KBM-7 (cell line): ENCODE results near the gene CELF4.
"Not testable (repeated sequence)": the region's sequence is repeated elsewhere in the genome, so short reads cannot be mapped to it uniquely, and the experiment has no call there.

Experiments
- DNase-seq: peaks from one replicate; pipeline ENCODE4 v3.0.0-alpha.2; 2015
- in situ Hi-C: fragments of 300-500 bp; cut with MboI; formaldehyde crosslinking; loops from 2 replicates; pipeline ENCODE4 v1.14.3; 2020; ENCODE audit warnings: low sequenced_read_pairs, low pct_unique_long_range_greater_than_20kb, mixed read lengths

Gene CELF4

DNA sequence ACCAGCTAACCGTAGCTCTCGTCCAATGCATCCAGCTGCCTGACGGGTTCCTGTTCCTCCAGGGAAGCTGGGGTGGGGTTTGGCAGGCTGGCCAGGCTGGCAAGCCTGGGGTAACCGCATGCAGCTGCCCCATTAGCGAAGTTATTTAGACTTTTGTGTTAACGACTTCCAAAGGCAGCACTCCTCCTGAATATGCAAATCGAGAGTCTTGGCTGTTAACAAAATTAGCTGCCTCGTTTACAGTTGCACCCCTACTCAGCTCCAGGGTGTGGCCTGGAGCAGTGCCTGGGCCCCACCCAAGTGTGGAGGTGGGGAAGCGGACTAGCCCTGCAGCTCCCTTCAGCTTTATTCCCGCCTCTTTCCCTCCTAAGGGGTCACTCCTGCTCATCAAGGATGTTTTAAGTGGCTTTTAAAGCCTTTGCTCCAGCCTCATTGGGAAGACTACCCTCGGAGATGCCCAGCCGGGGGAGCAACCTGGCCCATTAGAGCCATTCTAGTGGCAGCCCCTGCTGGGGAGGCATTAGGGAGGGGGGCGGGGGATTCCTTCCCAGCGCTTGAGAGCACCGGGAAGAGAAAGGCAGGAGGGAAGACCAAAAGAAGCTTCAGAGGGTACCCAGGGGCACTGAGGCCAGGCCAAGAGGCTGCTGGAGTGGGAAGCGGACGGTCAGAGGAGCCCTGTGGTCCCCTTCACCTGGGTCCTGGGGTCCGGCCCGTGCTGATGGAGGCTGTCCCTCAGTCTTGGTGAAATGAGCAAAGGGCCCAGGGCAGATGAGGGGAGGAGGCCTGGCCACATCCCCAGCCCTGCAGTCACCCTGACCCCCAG is 204.1 kb downstream of the CELF4 start:
- in situ Hi-C loops: no loop called here

GRCh38 chr18:37358061-37358460 is 207.5 kb downstream of the CELF4 start:
- in situ Hi-C loops: not testable (repeated sequence)

More for the DNA sequence above, 204.1 kb downstream of the CELF4 start:
- no peak for DNase-seq

GRCh38 chr18:37355772-37356171 is 209.8 kb downstream of the CELF4 start:
- in situ Hi-C loops: no loop called here
- no peak for DNase-seq

More at GRCh38 chr18:37358061-37358460, 207.5 kb downstream of the CELF4 start:
- DNase-seq: not testable (repeated sequence)

DNA sequence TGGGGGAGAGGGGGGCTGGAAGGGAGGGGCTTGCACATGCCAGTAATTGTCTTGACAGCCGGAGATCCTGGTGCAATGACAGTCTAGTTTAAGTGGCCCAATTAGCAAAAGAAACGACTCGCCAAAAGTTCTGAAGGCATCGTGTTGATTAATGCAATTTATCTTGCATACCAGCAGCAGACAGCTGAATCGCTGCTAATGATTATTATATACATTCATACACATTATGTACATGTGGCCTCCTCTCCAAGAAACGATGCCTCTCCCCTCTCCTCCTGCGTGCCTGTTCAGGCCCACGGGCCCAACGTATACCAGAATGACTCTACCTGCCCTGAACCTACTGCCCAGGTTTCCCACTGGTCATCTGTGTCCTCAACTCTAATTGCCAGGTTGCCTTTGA is 214.5 kb downstream of the CELF4 start:
- in situ Hi-C loops: no loop called here
- DNase-seq: no peak

GRCh38 chr18:37348729-37349128 is 216.9 kb downstream of the CELF4 start:
- in situ Hi-C loops: no loop called here
- no peak for DNase-seq

GRCh38 chr18:37346048-37346447 is 219.6 kb downstream of the CELF4 start:
- DNase-seq: no peak
- in situ Hi-C loops: no loop called here

DNA sequence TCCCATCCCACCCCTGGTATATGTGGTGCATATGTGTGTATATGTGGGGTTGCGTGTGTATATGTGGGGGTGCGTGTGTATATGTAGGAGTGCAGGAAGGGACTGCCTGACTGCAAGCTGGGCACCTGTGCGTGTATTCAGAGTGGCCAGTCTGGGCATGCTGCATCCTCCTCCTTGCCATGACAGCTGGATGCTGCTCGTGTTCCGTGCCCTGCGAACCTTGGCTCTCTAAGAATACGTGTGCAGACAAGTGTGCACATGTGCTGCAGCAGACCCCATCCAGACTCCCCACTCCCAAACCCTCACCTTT is 222.1 kb downstream of the CELF4 start:
- no peak for DNase-seq
- in situ Hi-C loops: no loop called here

- no peak for DNase-seq
- in situ Hi-C loops: no loop called here
These were observed 224.0 kb downstream of the CELF4 start for GRCh38 chr18:37341473-37342086.

- DNase-seq: no peak
- in situ Hi-C loops: no loop called here
These were observed 224.6 kb downstream of the CELF4 start for GRCh38 chr18:37341016-37341415.

GRCh38 chr18:37339701-37340215 is 225.8 kb downstream of the CELF4 start:
- DNase-seq: no peak
- in situ Hi-C loops: no loop called here

DNA sequence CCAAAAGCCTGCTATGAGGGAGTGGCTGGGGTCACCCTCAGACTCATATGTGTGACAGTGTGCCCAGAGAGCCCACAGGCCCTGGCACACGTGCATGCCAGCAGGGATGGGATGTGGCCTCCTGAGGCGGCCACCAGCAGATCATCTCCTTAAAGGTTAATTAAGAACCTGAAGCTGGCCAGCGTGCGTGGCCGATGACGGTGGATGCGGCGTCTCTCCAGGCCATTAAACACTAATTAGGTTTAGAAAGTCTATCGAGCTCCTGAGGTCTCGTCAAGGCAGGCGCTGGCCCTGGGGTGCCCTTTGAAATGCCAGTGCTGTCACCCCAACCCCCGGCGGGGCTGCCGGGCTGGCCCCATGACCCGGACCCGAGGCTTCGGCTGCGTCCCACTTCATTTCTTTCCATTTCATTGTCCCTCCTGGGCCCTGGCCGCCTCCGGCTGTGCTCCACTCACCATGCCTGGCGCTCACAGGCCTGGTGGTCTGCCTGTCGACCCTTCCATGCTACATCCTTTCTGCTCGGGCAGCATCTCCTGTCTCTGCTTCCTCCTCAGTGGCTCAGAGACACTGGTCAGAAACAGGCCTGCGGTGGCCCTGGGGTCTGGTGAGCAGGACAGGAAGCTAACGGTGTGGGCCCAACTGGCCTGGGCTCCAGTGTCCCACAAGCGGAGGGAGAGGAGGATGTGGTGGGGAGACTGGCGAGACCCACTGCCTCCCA is 228.9 kb downstream of the CELF4 start:
- in situ Hi-C loops: no loop called here
- DNase-seq: no peak

DNA sequence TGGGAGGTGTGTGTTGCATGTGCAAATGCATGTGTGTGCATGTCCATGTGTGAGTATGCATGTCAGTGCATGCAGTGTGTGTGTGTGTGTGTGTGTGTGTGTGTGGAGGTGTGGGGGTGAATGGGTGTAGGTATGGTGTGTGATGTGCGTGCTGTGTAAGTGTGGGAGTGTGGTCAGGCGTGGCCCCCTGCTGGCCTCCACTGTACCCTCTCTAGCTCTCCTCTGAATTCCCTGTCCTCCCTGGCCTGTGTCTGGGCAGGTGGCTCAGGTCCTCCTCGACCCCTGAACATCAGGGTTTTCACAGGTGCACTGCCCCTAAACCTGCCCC is 230.2 kb downstream of the CELF4 start:
- in situ Hi-C loops: no loop called here
- peak; percentile 7 for DNase-seq

DNA sequence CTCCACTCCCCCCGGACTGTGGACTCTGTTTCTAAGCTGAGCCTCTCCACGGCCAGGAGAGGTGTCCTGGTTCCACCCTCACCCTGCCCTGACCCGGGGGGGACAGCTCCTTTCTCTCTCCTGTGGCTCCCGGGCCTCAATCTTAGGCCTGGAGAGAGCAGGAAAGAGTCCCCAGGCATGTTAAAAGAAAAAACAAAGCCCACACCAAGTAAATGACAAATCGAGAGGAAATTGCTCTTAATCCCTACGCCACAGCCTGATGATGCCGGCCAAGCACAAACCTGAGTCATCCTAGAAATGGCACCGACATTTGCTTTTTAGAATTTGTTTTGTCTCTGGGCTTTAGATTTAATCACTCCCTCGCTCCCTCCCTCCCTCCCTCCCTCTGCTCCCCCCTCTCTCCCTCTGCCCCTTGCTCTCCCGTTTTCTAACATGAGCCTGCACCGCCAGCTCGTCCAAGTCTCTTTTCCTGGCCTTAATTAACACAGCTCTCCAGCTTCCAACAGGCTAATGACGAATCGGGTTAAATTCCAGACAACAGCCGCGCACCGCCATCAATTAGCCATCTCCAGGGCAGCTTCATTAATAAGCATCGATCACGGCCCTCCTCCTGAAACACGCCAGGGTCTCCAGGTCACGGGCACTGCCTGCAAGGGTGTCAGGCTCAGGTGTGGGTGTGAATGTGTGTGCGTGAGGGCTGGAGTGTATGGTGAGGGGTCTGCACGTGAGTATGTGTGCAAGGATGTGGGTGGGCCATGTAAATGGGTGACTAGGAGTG is 230.8 kb downstream of the CELF4 start:
- in situ Hi-C loops: no loop called here
- no peak for DNase-seq

GRCh38 chr18:37332628-37333420 is 232.8 kb downstream of the CELF4 start:
- in situ Hi-C loops: no loop called here

GRCh38 chr18:37332219-37332618 is 233.4 kb downstream of the CELF4 start:
- in situ Hi-C loops: no loop called here
- DNase-seq: no peak

More at GRCh38 chr18:37332628-37333420, 232.8 kb downstream of the CELF4 start:
- no peak for DNase-seq

DNA sequence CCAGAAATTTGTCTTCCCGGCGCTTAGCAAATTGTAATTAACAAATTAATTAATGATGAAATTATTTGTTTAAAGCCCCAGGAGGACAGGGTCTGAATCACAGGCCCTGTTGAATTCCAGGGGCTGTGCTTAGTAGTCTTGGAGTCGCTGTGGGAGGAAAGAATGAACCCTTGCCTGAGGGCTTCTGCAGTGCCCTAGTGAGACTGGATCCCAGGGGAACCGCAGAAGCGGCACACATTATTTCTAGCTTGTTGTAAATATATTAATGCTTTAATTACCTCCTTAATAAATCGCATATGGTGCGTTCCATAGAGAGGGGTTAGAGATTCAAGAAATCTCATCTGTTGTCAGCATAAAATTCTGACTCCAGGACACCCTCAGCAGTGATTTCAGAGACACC is 235.4 kb downstream of the CELF4 start:
- DNase-seq: no peak
- in situ Hi-C loops: no loop called here

DNA sequence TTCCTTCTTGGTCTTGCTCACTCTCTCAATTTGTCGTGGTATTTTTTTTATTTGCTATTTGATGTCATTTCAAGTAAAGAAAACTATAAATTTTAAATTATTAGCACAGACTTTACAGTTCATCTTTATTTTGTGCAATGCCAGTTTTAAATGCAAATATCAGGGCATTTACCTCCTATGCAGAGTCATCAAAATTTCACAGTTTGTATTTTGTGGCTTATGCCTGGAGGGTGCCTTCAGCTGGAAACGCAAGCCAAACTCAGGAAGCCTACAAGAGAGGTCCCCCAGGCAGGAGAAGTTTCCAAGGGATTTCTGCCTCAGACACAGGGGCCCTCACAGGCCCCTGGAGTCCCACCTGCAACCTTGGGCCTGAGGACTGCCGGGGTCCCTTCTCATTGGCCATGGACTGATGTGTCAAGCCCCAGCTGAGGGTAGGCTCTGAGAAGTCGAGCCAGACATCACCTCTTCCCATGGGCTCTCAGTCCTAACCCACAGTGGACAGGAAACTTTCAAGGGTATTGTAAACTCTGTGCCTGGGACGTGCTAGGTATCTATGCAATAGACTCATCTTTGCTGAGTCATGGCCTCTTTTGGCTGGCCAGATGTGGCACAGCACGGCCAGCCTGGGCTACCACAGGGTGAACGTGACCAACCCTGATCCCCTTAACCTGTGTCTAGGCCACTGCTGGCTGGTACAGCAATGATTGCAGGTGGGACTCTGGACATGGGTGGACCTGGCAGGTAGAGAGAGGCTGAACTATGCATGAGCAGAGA is 236.5 kb downstream of the CELF4 start:
- in situ Hi-C loops: no loop called here
- no peak for DNase-seq

DNA sequence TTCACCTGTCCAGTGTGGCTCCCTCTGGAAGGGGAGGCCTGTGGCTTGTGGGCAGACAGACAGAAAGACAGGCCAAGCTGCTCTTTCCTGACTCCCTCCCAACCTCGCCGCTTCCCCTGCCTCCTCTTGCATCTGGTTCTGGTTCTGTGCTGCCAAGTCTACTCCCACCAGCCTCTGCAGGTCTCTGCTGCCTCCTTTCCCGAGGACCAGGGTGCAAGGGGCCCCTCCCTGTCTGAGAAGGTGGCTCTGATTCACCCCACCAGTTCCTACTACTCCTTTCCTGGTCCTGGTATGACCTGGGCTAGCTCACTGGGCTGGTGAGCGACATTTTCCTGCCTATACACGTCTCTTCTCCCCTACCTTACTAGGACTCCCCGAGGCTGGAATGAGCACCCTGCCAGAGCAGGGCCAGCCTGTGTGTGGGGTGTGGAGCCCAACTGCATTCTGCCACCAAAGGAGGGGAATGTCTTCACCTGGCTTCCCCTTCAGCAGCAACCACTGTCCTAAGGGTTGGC is 238.5 kb downstream of the CELF4 start:
- in situ Hi-C loops: no loop called here
- no peak for DNase-seq
